GM19372 (cell line): ENCODE results near the gene DOCK8.
"Not testable (repeated sequence)": the region's sequence is repeated elsewhere in the genome, so short reads cannot be mapped to it uniquely, and the experiment has no call there.

Experiments
- ATAC-seq: cut with Tn5 transposase; IDR thresholded peaks from one replicate; pipeline ENCODE4 v1.9.1; 2021; ENCODE audit warnings: mild to moderate bottlenecking, low read depth, moderate library complexity; ENCODE audit not compliant: unreplicated experiment

Gene DOCK8

GRCh38 chr9:401223-401622 is 186.6 kb downstream of the DOCK8 start:
- ATAC-seq: no peak

- no peak for ATAC-seq
Observed at GRCh38 chr9:404234-404633, 189.6 kb downstream of the DOCK8 start.

- no peak for ATAC-seq
Observed at GRCh38 chr9:405341-405740, 190.7 kb downstream of the DOCK8 start.

- no peak for ATAC-seq
Observed at GRCh38 chr9:406886-407654, 192.4 kb downstream of the DOCK8 start.

- not testable (repeated sequence) for ATAC-seq
Observed at GRCh38 chr9:409655-410054, 195.0 kb downstream of the DOCK8 start.

- ATAC-seq: no peak
Observed at GRCh38 chr9:414595-414994, 199.9 kb downstream of the DOCK8 start.

- ATAC-seq: no peak
Observed at GRCh38 chr9:419571-420171, 205.0 kb downstream of the DOCK8 start.

- ATAC-seq: no peak
Observed at GRCh38 chr9:421896-422295, 207.2 kb downstream of the DOCK8 start.

GRCh38 chr9:426264-426663 is 211.6 kb downstream of the DOCK8 start:
- ATAC-seq: no peak

GRCh38 chr9:426976-427375 is 212.3 kb downstream of the DOCK8 start:
- no peak for ATAC-seq

- ATAC-seq: no peak
Observed at GRCh38 chr9:431701-432100, 217.0 kb downstream of the DOCK8 start.

- no peak for ATAC-seq
Observed at GRCh38 chr9:436482-436881, 221.8 kb downstream of the DOCK8 start.

GRCh38 chr9:437066-437465 is 222.4 kb downstream of the DOCK8 start:
- ATAC-seq: no peak

- ATAC-seq: no peak
Observed at GRCh38 chr9:437574-438001, 222.9 kb downstream of the DOCK8 start.

GRCh38 chr9:438066-438465 is 223.4 kb downstream of the DOCK8 start:
- no peak for ATAC-seq

GRCh38 chr9:438961-439768 is 224.5 kb downstream of the DOCK8 start:
- ATAC-seq: no peak

GRCh38 chr9:441126-441525 is 226.5 kb downstream of the DOCK8 start:
- ATAC-seq: no peak

- no peak for ATAC-seq
Observed at GRCh38 chr9:444528-444927, 229.9 kb downstream of the DOCK8 start.

GRCh38 chr9:445033-445432 is 230.4 kb downstream of the DOCK8 start:
- ATAC-seq: no peak

- no peak for ATAC-seq
Observed at GRCh38 chr9:446074-446699, 231.5 kb downstream of the DOCK8 start.
